ENCODE measurements around the gene CAB39L. TPM values are rescaled to one million over a fixed set of nuclear protein-coding genes. Genes with fewer than 3 reads are reported as not detected.

CAB39L gene
- total and polyA plus RNA-seq, 12 donors = 7.1 to 33.2 (median 16.9) TPM

DNA sequence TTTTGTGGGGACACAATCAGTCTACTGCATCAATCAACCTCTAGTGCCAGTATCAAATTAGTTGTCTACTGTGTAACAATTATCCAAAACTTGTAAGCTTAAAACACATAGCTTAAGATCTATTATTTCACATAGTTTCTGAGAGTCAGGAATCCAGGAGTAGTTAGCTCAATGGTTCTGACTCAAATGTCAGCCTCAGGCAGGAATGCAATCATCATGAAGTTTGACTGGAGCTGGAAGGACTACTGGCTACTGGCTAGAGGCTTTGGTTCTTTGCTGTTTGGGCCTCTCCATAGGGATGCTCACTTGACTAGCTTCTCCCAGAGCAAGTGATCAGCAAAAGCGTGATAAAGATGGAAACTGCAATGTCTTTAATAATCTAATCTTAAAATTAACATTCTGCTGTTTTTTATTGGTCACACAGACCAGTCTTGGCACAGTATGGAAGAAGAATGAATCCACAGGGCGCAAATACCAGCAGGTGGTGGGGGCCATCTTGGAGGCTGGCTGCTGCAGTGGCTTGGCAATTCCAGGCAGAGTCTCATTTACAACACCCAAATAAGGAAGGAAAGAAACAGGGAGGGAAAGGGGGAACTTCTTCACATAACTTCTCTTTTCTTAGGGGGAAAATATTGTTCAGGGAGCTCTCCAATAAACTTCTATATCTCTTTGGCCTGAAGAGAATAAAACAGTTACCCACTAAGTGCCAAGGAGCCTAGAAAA lies 15.7 kb downstream of the CAB39L start:
- no peak for DNase-seq
- 94 to 97% methylated on average over 2 of the region's 2 CpGs for WGBS, 2 donors
- H3K27ac ChIP-seq = no peak overlapping the region

DNA sequence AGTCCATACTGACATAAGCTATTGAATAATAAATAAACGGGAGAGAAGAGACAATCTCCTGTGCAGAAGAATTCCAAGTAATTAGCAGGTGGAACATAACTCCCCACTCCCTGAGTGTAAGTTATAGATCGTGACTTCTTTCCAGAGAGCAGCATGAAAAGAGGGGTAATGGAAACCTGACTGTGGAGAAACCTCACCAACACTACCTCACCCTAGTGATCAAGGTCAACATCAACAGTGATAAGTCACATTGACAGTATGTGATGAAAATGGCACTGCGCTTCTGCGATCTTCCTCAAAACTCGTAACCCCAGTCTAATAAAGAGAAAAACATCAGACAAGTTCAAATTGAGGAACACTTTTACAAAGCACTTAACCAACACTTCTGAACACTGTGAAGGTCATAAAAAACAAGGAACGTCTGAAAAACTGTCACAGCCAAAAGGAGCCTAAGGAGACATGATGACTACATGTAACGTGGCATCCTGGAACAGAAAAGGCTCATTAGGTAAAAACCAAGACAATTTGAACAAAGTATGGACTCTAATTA lies 19.8 kb downstream of the CAB39L start:
- Histone ChIP-seq H3K9me3 (no peaks in the 10 kb centered on the region), H3K36me3 (peaks cover 0 to 29% (median 0%) of the 10 kb centered on the region in 9 donors), H3K27me3 (no peaks in the 10 kb centered on the region), H3K4me1 (no peaks in the 10 kb centered on the region), H3K27ac (no peak overlapping the region), H3K4me3 (no peak overlapping the region)
- TF ChIP-seq, protein P1, sequence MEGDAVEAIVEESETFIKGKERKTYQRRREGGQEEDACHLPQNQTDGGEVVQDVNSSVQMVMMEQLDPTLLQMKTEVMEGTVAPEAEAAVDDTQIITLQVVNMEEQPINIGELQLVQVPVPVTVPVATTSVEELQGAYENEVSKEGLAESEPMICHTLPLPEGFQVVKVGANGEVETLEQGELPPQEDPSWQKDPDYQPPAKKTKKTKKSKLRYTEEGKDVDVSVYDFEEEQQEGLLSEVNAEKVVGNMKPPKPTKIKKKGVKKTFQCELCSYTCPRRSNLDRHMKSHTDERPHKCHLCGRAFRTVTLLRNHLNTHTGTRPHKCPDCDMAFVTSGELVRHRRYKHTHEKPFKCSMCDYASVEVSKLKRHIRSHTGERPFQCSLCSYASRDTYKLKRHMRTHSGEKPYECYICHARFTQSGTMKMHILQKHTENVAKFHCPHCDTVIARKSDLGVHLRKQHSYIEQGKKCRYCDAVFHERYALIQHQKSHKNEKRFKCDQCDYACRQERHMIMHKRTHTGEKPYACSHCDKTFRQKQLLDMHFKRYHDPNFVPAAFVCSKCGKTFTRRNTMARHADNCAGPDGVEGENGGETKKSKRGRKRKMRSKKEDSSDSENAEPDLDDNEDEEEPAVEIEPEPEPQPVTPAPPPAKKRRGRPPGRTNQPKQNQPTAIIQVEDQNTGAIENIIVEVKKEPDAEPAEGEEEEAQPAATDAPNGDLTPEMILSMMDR (IDR thresholded peaks at IDR 0.05) = no peak
- no peak for DNase-seq
- WGBS, 2 donors = 79 to 84% methylated on average over 7 of the region's 7 CpGs
- ATAC-seq = no peak
- intact Hi-C loops (cut with DNase I) = no loop called here

More for the DNA sequence above, 15.7 kb downstream of the CAB39L start:
- Histone ChIP-seq H3K9me3 (no peaks in the 10 kb centered on the region), H3K27me3 (no peaks in the 10 kb centered on the region), H3K36me3 (peaks cover 0 to 58% (median 16%) of the 10 kb centered on the region in 9 donors), H3K4me3 (no peak overlapping the region), H3K4me1 (no peaks in the 10 kb centered on the region)
- intact Hi-C loops (cut with DNase I) = no loop called here
- ATAC-seq = no peak
- TF ChIP-seq, protein P1 (IDR thresholded peaks at IDR 0.05) = no peak

DNA sequence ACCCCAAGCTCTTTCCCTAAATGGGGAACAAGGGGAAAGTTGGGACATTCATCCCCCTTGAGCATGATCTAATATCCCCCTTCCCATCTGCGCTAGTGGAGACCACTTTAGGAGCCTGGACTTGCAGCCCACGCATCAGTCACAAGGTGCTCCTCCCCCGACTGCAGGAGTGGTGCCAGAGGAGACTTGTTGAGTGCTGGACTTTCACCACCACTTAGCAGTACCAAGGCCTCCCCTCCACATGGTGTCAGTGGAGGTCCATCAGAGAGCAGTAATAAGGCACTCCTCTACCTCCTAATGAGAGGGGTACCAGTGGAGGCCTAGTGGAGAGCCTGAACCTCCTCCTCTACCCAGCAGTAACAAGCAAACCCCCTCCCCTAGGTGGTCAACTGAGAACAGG lies 22.5 kb downstream of the CAB39L start:
- Histone ChIP-seq H3K27me3 (no peaks in the 10 kb centered on the region), H3K9me3 (no peaks in the 10 kb centered on the region), H3K4me3 (no peak overlapping the region), H3K27ac (no peak overlapping the region), H3K36me3 (peaks cover 0 to 14% (median 0%) of the 10 kb centered on the region in 9 donors), H3K4me1 (peaks cover 0 to 8% (median 0%) of the 10 kb centered on the region in 9 donors)
- intact Hi-C loops (cut with DNase I) = no loop called here
- TF ChIP-seq, protein P1 (IDR thresholded peaks at IDR 0.05) = peak in 2 of 9 donors; percentile 14 to 20
- ATAC-seq (peak in 1 of 8 donors; percentile 51), DNase-seq (no peak)
- 85 to 86% methylated on average over 3 of the region's 3 CpGs for WGBS, 2 donors

DNA sequence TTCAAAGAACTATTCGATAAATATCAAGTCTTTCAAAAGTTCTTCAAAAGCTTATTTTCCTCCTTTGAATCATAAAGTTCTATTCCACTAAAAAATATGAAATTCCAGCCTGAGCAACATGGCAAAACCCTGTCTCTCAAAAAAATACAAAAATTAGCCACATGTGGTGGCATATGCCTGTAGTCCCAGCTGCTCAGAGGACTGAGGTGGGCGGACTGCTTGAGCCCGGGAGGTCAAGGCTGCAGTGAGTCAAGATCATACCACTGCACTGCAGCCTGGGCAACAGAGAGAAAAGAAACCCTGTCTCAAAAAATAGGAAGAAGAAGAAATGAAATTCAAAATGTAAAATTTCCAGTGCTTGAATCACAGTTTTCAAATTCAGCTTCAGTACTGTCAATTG lies 24.6 kb downstream of the CAB39L start:
- Histone ChIP-seq H3K4me3 (no peak overlapping the region), H3K27ac (no peak overlapping the region), H3K9me3 (no peaks in the 10 kb centered on the region), H3K27me3 (no peaks in the 10 kb centered on the region), H3K36me3 (peaks cover 0 to 10% (median 0%) of the 10 kb centered on the region in 9 donors), H3K4me1 (peaks cover 0 to 14% (median 0%) of the 10 kb centered on the region in 9 donors)
- intact Hi-C loops (cut with DNase I) = no loop called here
- ATAC-seq = no peak
- DNase-seq = no peak
- TF ChIP-seq, protein P1 (IDR thresholded peaks at IDR 0.05) = no peak
- 81 to 85% methylated on average over 3 of the region's 3 CpGs for WGBS, 2 donors
